HepG2 (cell line): ENCODE measurements around the gene PRKD2. TPM values are rescaled to one million over a fixed set of nuclear protein-coding genes. Genes with fewer than 3 reads are reported as not detected.

Experiments
- ATAC-seq: fragments of 200-7000 bp; cut with Tn5 transposase; 3 replicates; pipeline ENCODE4 v1.9.1; 2020; ENCODE audit warnings: mild to moderate bottlenecking, moderate library complexity
- BruUV-seq: library from RNA; stranded (reverse); fragments of 400-500 nt; replicated peaks from 2 replicates; lab custom pipeline; 2021; lab: Mats Ljungman, UMichigan
- CTCF ChIA-PET: fragments of 300-600 bp; formaldehyde crosslinking; extraction: SDS; loops from one replicate; lab custom pipeline; 2021; ENCODE audit warnings: low total read pairs, inconsistent platforms, low intra/inter-chr PET ratio; lab: Yijun Ruan, JAX
- POLR2A ChIA-PET: fragments of 350-600 bp; sonication (Branson Sonifier 250); formaldehyde crosslinking; loops from one replicate; lab custom pipeline; 2020; ENCODE audit warnings: antibody characterized with exemption, inconsistent platforms; lab: Yijun Ruan, JAX
- DNase-seq: peaks from one replicate; pipeline ENCODE4 v3.0.0-alpha.2; 2015; ENCODE audit warnings: low spot score
- FAIRE-seq: peaks from 3 replicates; lab custom pipeline; 2011; peaks lifted over from hg19 to GRCh38; lab: Jason Lieb, UNC
- H2AFZ ChIP-seq: one replicate; pipeline ENCODE4 v1.6.1; 2011; ENCODE audit warnings: low read length, inconsistent platforms
- H3K27ac ChIP-seq: fragments of 300-600 bp; 3 replicates; pipeline ENCODE4 v1.8.0; 2011; ENCODE audit warnings: mixed run types, mild to moderate bottlenecking, mixed read lengths, low read length, inconsistent platforms; ENCODE audit not compliant: insufficient read depth; ENCODE audit errors: extremely low read length
- H3K27me3 ChIP-seq, 2 experiments: fragments of 200-600 bp in 1 of 2; 2 replicates in 1 of 2; 3 replicates in 1 of 2; pipeline versions ENCODE4 v1.6.0 to v1.8.0; 2011; ENCODE audit warnings: low read length in 2 of 2, mild to moderate bottlenecking in 2 of 2, moderate library complexity in 2 of 2, inconsistent platforms in 1 of 2; ENCODE audit not compliant: insufficient read depth in 2 of 2, control insufficient read depth in 1 of 2
- H3K36me3 ChIP-seq, 2 experiments: fragments of 200-600 bp in 1 of 2; replicated peaks in 1 of 2; 2 replicates in 1 of 2; 3 replicates in 1 of 2; pipeline versions ENCODE4 v1.5.1 to v1.8.0; 2011; ENCODE audit warnings: low read length in 2 of 2, inconsistent platforms in 1 of 2; ENCODE audit not compliant: insufficient read depth in 2 of 2, control insufficient read depth in 1 of 2
- H3K4me1 ChIP-seq: 2 replicates; pipeline ENCODE4 v1.5.1; 2012; ENCODE audit warnings: low read length, inconsistent platforms; ENCODE audit not compliant: insufficient read depth
- H3K4me2 ChIP-seq: 2 replicates; pipeline ENCODE4 v1.6.0; 2011; ENCODE audit warnings: low read depth, low read length, inconsistent platforms
- H3K4me3 ChIP-seq, 3 experiments: fragments of 200-600 bp in 1 of 3; sonication (generic), shearing (Covaris generic) in 1 of 3; replicated peaks in 1 of 3; 2 replicates each; pipeline ENCODE4 v1.5.1; 2011 to 2016; ENCODE audit warnings: low read length in 3 of 3, inconsistent platforms in 2 of 3, low read depth in 2 of 3, mild to moderate bottlenecking in 2 of 3, control low read depth in 1 of 3, mixed read lengths in 1 of 3; ENCODE audit not compliant: insufficient read depth in 1 of 3
- H3K79me2 ChIP-seq: one replicate; pipeline ENCODE4 v1.6.1; 2011; ENCODE audit warnings: low read length, inconsistent platforms; ENCODE audit not compliant: insufficient read depth
- H3K9ac ChIP-seq: 2 replicates; pipeline ENCODE4 v1.6.0; 2011; ENCODE audit warnings: mild to moderate bottlenecking, low read depth, low read length, inconsistent platforms; ENCODE audit not compliant: insufficient read depth
- H3K9me3 ChIP-seq: 2 replicates; pipeline ENCODE4 v1.5.1; 2012; ENCODE audit warnings: mild to moderate bottlenecking, low read length
- H4K20me1 ChIP-seq: 2 replicates; pipeline ENCODE4 v1.6.0; 2011; ENCODE audit warnings: inconsistent platforms, mild to moderate bottlenecking, low read length, moderate library complexity; ENCODE audit not compliant: insufficient read depth
- HNRNPLL ChIP-seq: fragments of 200-400 bp; formaldehyde crosslinking; IDR thresholded peaks from 2 replicates; pipeline ENCODE4 v1.6.1; 2017; ENCODE audit warnings: mild to moderate bottlenecking, low read depth, low read length; ENCODE audit not compliant: poor library complexity, severe bottlenecking
- ZNF569 ChIP-seq: sonication (generic); formaldehyde crosslinking; IDR thresholded peaks from 2 replicates; pipeline ENCODE4 v1.5.0; 2020; ENCODE audit warnings: mild to moderate bottlenecking, missing genetic modification reagents, moderate library complexity, borderline replicate concordance
- WGBS: methylation state at CpG from one replicate; pipeline ENCODE4 v1.1.6; 2017; ENCODE audit warnings: low lambda C conversion rate; 5-methylcytosine and 5-hydroxymethylcytosine counted together
- in situ Hi-C: cut with HindIII; loops from 2 replicates; pipeline ENCODE4 v1.10.0; 2017; ENCODE audit warnings: low pct_unique_long_range_greater_than_20kb; ENCODE audit not compliant: extremely low pct_ligation_motif_present
- intact Hi-C: fragments of 100-400 bp; cut with micrococcal nuclease; formaldehyde crosslinking; loops from one replicate; pipeline ENCODE4 v1.10.0; 2022; ENCODE audit not compliant: unreplicated experiment
- polyA plus RNA-seq, 8 experiments: library from polyadenylated mRNA; depleted of rRNA in 3 of 8; stranded (reverse) in 7 of 8; unstranded in 1 of 8; fragments of >200 nt; fragmentation: Illumina TruSeq in 4 of 8; extraction: Trizol in 4 of 8; gene quantifications; 2 replicates each; pipeline versions ENCODE4 v1.2.1 to v1.2.3, GENCODE V29; 2011 to 2016; ENCODE audit warnings: low read depth in 4 of 8, missing spikeins in 1 of 8, mixed read lengths in 1 of 8; ENCODE audit not compliant: insufficient read depth in 1 of 8
- total RNA-seq, 5 experiments: library from RNA; depleted of rRNA; stranded (reverse); fragments of >200 nt; fragmentation: Illumina TruSeq; extraction: Trizol; gene quantifications; 2 replicates each; pipeline ENCODE4 v1.2.3, GENCODE V29; 2016; ENCODE audit warnings: low read depth in 1 of 5
- TF ChIP-seq, protein P1 (sequence below): sonication (generic); formaldehyde crosslinking; IDR thresholded peaks from 2 replicates; pipeline ENCODE4 v1.5.1; 2020; ENCODE audit warnings: missing genetic modification reagents, mild to moderate bottlenecking, borderline replicate concordance
- TF ChIP-seq, protein P2 (sequence below): sonication (generic); formaldehyde crosslinking; IDR thresholded peaks from 2 replicates; pipeline ENCODE4 v1.4.0; 2020; ENCODE audit warnings: missing genetic modification reagents
- TF ChIP-seq, protein P3 (sequence below): sonication (generic); formaldehyde crosslinking; IDR thresholded peaks from 2 replicates; pipeline ENCODE4 v1.4.0; 2020; ENCODE audit warnings: missing genetic modification reagents, borderline replicate concordance
- TF ChIP-seq, protein P4 (sequence below): IDR thresholded peaks from 2 replicates; pipeline ENCODE4 v1.6.1; 2012; ENCODE audit warnings: low read length, improper control_type of control experiment
- TF ChIP-seq, protein P5 (sequence below): sonication (generic); formaldehyde crosslinking; IDR thresholded peaks from one replicate; pipeline ENCODE4 v1.5.1; 2020; ENCODE audit warnings: mild to moderate bottlenecking, missing genetic modification reagents; ENCODE audit errors: not compliant biosample characterization

PRKD2 gene
- total and polyA plus RNA-seq, 2 of the 13 experiments (the other 11 are each of a cell fraction or from before 2014, with no cell fraction given), result 6.7 to 7.3 TPM

DNA sequence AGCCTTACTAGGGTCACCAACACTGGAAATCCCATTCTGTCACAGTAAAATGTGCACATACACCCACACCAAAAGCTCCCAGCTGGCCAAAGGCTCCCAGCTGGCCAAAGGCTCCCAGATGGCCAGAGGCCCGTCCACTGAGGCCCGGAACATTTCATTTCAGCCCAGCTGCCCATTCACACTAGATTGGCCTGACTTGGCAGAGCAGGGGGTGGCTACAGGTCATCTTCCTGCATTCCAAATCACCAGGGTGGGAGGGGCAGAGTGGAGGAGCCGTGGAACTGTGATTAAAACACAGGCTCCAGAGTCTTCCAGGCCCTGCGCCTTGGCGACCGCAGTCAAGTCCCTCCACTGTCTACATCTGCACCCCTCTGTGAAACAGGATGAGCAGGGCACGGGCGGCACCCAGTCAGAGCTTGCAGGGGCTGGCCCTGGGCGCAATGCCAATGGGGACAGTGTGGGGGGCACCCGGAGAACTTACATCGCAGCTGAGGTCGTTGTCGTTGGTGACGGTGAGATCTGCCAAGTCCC lies 10.1 kb upstream of the PRKD2 start:
- Histone ChIP-seq H3K9me3 (no peaks in the 10 kb centered on the region), H3K4me2 (no peak overlapping the region), H3K4me1 (peaks cover 3% of the 10 kb centered on the region), H3K9ac (no peak overlapping the region), H3K27ac (no peak overlapping the region), H3K4me3 (no peak overlapping the region), H3K36me3 (peaks cover 56 to 95% of the 10 kb centered on the region in 2 experiments), H3K27me3 (no peaks in the 10 kb centered on the region), H4K20me1 (peaks cover 13% of the 10 kb centered on the region; the same call in 1 of the 2 replicates), H2AFZ (no peak overlapping the region), H3K79me2 (no peaks in the 10 kb centered on the region)
- no peak for ATAC-seq
- TSS peak; percentile 26 for BruUV-seq
- POLR2A ChIA-PET, result no interaction called here
- WGBS, result 100% methylated on average over 6 of the region's 14 CpGs
- no peak for DNase-seq
- FAIRE-seq, result no peak
- CTCF ChIA-PET, result interaction anchor here (2.8 kb wide), 1 partner anchor 23 kb away, joined by 22 read pairs; no protein-coding TSS in a partner anchor
- intact Hi-C loops (no loop called here), in situ Hi-C loops (no loop called here)
- TF ChIP-seq HNRNPLL, result no peak
- TF ChIP-seq, protein P1, sequence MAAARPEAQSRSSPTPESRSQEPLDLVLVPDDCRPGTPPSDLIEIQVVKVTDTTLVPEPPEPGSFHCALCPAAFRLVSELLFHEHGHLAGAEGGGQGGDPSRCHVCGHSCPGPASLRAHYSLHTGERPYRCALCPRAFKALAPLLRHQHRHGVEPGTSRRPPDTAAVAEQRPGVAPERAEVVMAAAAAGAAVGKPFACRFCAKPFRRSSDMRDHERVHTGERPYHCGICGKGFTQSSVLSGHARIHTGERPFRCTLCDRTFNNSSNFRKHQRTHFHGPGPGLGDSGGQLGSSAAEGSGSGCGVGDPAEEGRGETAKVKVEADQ (CRISPR knock-in tag), result no peak
- no peak for TF ChIP-seq ZNF569 (CRISPR knock-in tag)
- TF ChIP-seq, protein P2, sequence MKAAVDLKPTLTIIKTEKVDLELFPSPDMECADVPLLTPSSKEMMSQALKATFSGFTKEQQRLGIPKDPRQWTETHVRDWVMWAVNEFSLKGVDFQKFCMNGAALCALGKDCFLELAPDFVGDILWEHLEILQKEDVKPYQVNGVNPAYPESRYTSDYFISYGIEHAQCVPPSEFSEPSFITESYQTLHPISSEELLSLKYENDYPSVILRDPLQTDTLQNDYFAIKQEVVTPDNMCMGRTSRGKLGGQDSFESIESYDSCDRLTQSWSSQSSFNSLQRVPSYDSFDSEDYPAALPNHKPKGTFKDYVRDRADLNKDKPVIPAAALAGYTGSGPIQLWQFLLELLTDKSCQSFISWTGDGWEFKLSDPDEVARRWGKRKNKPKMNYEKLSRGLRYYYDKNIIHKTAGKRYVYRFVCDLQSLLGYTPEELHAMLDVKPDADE (CRISPR knock-in tag), result no peak
- TF ChIP-seq, protein P3, sequence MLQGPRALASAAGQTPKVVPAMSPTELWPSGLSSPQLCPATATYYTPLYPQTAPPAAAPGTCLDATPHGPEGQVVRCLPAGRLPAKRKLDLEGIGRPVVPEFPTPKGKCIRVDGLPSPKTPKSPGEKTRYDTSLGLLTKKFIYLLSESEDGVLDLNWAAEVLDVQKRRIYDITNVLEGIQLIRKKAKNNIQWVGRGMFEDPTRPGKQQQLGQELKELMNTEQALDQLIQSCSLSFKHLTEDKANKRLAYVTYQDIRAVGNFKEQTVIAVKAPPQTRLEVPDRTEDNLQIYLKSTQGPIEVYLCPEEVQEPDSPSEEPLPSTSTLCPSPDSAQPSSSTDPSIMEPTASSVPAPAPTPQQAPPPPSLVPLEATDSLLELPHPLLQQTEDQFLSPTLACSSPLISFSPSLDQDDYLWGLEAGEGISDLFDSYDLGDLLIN (CRISPR knock-in tag), result no peak
- TF ChIP-seq, protein P4, sequence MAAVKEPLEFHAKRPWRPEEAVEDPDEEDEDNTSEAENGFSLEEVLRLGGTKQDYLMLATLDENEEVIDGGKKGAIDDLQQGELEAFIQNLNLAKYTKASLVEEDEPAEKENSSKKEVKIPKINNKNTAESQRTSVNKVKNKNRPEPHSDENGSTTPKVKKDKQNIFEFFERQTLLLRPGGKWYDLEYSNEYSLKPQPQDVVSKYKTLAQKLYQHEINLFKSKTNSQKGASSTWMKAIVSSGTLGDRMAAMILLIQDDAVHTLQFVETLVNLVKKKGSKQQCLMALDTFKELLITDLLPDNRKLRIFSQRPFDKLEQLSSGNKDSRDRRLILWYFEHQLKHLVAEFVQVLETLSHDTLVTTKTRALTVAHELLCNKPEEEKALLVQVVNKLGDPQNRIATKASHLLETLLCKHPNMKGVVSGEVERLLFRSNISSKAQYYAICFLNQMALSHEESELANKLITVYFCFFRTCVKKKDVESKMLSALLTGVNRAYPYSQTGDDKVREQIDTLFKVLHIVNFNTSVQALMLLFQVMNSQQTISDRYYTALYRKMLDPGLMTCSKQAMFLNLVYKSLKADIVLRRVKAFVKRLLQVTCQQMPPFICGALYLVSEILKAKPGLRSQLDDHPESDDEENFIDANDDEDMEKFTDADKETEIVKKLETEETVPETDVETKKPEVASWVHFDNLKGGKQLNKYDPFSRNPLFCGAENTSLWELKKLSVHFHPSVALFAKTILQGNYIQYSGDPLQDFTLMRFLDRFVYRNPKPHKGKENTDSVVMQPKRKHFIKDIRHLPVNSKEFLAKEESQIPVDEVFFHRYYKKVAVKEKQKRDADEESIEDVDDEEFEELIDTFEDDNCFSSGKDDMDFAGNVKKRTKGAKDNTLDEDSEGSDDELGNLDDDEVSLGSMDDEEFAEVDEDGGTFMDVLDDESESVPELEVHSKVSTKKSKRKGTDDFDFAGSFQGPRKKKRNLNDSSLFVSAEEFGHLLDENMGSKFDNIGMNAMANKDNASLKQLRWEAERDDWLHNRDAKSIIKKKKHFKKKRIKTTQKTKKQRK, result no peak
- TF ChIP-seq, protein P5, sequence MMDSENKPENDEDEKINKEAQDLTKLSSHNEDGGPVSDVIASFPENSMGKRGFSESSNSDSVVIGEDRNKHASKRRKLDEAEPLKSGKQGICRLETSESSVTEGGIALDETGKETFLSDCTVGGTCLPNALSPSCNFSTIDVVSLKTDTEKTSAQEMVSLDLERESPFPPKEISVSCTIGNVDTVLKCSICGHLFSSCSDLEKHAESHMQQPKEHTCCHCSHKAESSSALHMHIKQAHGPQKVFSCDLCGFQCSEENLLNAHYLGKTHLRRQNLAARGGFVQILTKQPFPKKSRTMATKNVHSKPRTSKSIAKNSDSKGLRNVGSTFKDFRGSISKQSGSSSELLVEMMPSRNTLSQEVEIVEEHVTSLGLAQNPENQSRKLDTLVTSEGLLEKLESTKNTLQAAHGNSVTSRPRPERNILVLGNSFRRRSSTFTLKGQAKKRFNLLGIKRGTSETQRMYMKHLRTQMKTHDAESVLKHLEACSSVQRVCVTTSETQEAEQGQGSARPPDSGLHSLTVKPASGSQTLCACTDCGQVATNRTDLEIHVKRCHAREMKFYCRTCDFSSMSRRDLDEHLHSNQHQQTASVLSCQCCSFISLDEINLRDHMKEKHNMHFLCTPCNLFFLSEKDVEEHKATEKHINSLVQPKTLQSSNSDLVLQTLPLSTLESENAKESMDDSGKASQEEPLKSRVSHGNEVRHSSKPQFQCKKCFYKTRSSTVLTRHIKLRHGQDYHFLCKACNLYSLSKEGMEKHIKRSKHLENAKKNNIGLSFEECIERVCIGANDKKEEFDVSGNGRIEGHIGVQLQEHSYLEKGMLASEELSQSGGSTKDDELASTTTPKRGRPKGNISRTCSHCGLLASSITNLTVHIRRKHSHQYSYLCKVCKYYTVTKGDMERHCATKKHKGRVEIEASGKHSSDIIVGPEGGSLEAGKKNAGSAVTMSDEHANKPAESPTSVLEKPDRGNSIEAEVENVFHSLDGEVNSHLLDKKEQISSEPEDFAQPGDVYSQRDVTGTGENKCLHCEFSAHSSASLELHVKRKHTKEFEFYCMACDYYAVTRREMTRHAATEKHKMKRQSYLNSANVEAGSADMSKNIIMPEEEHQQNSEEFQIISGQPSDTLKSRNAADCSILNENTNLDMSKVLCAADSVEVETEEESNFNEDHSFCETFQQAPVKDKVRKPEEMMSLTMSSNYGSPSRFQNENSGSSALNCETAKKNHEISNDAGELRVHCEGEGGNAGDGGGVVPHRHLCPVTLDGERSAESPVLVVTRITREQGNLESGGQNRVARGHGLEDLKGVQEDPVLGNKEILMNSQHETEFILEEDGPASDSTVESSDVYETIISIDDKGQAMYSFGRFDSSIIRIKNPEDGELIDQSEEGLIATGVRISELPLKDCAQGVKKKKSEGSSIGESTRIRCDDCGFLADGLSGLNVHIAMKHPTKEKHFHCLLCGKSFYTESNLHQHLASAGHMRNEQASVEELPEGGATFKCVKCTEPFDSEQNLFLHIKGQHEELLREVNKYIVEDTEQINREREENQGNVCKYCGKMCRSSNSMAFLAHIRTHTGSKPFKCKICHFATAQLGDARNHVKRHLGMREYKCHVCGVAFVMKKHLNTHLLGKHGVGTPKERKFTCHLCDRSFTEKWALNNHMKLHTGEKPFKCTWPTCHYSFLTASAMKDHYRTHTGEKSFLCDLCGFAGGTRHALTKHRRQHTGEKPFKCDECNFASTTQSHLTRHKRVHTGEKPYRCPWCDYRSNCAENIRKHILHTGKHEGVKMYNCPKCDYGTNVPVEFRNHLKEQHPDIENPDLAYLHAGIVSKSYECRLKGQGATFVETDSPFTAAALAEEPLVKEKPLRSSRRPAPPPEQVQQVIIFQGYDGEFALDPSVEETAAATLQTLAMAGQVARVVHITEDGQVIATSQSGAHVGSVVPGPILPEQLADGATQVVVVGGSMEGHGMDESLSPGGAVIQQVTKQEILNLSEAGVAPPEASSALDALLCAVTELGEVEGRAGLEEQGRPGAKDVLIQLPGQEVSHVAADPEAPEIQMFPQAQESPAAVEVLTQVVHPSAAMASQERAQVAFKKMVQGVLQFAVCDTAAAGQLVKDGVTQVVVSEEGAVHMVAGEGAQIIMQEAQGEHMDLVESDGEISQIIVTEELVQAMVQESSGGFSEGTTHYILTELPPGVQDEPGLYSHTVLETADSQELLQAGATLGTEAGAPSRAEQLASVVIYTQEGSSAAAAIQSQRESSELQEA (CRISPR knock-in tag), result no peak
